Lower leg skin (tissue), 3 donors: ENCODE results near the gene ELFN1.

Experiments
- POLR2A ChIP-seq, 2 donors: fragments of 450-650 bp; IDR thresholded peaks; one replicate each; pipeline ENCODE4 v1.6.1; 2016 to 2017; ENCODE audit warnings: antibody characterized with exemption in 2 of 2, mild to moderate bottlenecking in 1 of 2, moderate library complexity in 1 of 2
- TF ChIP-seq, protein P1 (sequence below), 3 donors: fragments of 450-650 bp; IDR thresholded peaks; one replicate each; pipeline ENCODE4 v1.5.1; 2016; ENCODE audit warnings: antibody characterized with exemption in 3 of 3, mild to moderate bottlenecking in 3 of 3, moderate library complexity in 2 of 3

DNA sequence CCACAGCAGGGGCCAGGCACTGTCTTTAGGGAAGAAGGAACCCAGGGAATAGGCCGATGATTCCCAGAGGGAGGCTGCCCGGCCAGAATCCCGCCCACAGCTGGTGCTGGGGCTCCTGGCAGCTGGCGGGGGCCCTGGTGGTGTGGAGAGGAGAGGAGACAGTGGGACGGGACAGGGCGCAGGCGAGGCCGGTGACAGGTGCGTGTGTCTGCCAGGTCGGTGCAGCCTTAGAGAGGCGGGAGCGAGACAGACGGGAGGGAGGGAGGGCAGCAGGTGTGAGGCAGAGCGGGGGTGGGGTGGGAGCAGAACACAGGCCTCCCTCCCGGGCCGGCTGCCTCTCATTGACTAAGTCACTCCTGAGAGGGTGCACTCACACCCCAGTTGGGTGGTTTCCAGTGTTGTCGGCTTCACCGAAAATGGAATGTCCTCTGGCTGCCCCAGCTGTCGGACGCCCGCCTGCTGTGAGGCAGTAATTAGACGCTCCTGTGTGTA lies 55.2 kb downstream of the ELFN1 start:
- TF ChIP-seq, protein P1, sequence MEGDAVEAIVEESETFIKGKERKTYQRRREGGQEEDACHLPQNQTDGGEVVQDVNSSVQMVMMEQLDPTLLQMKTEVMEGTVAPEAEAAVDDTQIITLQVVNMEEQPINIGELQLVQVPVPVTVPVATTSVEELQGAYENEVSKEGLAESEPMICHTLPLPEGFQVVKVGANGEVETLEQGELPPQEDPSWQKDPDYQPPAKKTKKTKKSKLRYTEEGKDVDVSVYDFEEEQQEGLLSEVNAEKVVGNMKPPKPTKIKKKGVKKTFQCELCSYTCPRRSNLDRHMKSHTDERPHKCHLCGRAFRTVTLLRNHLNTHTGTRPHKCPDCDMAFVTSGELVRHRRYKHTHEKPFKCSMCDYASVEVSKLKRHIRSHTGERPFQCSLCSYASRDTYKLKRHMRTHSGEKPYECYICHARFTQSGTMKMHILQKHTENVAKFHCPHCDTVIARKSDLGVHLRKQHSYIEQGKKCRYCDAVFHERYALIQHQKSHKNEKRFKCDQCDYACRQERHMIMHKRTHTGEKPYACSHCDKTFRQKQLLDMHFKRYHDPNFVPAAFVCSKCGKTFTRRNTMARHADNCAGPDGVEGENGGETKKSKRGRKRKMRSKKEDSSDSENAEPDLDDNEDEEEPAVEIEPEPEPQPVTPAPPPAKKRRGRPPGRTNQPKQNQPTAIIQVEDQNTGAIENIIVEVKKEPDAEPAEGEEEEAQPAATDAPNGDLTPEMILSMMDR (IDR thresholded peaks at IDR 0.05): no peak
- no peak for TF ChIP-seq POLR2A (IDR thresholded peaks at IDR 0.05)
